GM23338 (cell line): Measurements from ENCODE around the gene TREM2. TPM values are rescaled to one million over a fixed set of nuclear protein-coding genes. Genes with fewer than 3 reads are reported as not detected.

Experiments
- ATAC-seq: fragments of 200-7000 bp; cut with Tn5 transposase; 3 replicates; pipeline ENCODE4 v1.9.1; 2020
- DNase-seq: peaks from one replicate; pipeline ENCODE4 v3.0.0-alpha.2; 2015; ENCODE audit warnings: low spot score
- H2AFZ ChIP-seq: fragments of 200-600 bp; sonication (generic); 2 replicates; pipeline ENCODE4 v1.8.0; 2016; ENCODE audit warnings: antibody characterized with exemption, mild to moderate bottlenecking, moderate library complexity
- H3F3A ChIP-seq: fragments of 200-600 bp; sonication (generic); replicated peaks from 2 replicates; pipeline ENCODE4 v1.8.0; 2017; ENCODE audit warnings: antibody characterized with exemption, mixed run types, low read depth
- H3K27ac ChIP-seq: fragments of 200-600 bp; sonication (generic); 2 replicates; pipeline ENCODE4 v1.6.1; 2016; ENCODE audit warnings: low read depth
- H3K27me3 ChIP-seq: fragments of 200-600 bp; sonication (generic); 2 replicates; pipeline ENCODE4 v1.8.0; 2016; ENCODE audit warnings: mild to moderate bottlenecking, mixed run types, moderate library complexity; ENCODE audit not compliant: insufficient read depth
- H3K36me3 ChIP-seq: fragments of 200-600 bp; sonication (generic); 2 replicates; pipeline ENCODE4 v1.8.0; 2016; ENCODE audit warnings: mild to moderate bottlenecking; ENCODE audit not compliant: insufficient read depth
- H3K4me1 ChIP-seq: fragments of 200-600 bp; sonication (generic); 2 replicates; pipeline ENCODE4 v1.8.0; 2016; ENCODE audit warnings: mild to moderate bottlenecking, moderate library complexity; ENCODE audit not compliant: insufficient read depth
- H3K4me2 ChIP-seq: fragments of 200-600 bp; sonication (generic); 2 replicates; pipeline ENCODE4 v1.7.1; 2017; ENCODE audit warnings: mixed run types
- H3K4me3 ChIP-seq: fragments of 200-600 bp; sonication (generic); 2 replicates; pipeline ENCODE4 v1.6.1; 2016; ENCODE audit warnings: mixed run types
- H3K79me2 ChIP-seq: fragments of 200-600 bp; sonication (generic); replicated peaks from 2 replicates; pipeline ENCODE4 v1.8.0; 2017; ENCODE audit warnings: mild to moderate bottlenecking; ENCODE audit not compliant: insufficient read depth
- H3K9me2 ChIP-seq: fragments of 200-600 bp; sonication (generic); 2 replicates; pipeline ENCODE4 v1.8.0; 2017; ENCODE audit not compliant: insufficient read depth
- H4K20me1 ChIP-seq: fragments of 200-600 bp; sonication (generic); replicated peaks from 2 replicates; pipeline ENCODE4 v1.8.0; 2017; ENCODE audit warnings: mild to moderate bottlenecking; ENCODE audit not compliant: insufficient read depth
- H3K27ac Mint-ChIP-seq: 2 replicates; pipeline ENCODE4 v1.8.0; 2020; ENCODE audit warnings: inconsistent platforms, mild to moderate bottlenecking, moderate library complexity, mixed read lengths
- H3K27me3 Mint-ChIP-seq: 3 replicates; pipeline ENCODE4 v1.8.0; 2022; ENCODE audit warnings: low read depth, mild to moderate bottlenecking, moderate library complexity, mixed read lengths, inconsistent platforms; ENCODE audit not compliant: insufficient read depth, poor library complexity
- H3K36me3 Mint-ChIP-seq: 3 replicates; pipeline ENCODE4 v1.8.0; 2021; ENCODE audit warnings: low read depth, mild to moderate bottlenecking, inconsistent platforms, moderate library complexity, mixed read lengths
- H3K4me1 Mint-ChIP-seq: 3 replicates; pipeline ENCODE4 v1.8.0; 2020; ENCODE audit warnings: mild to moderate bottlenecking, inconsistent platforms, mixed read lengths
- H3K4me3 Mint-ChIP-seq: 3 replicates; pipeline ENCODE4 v1.8.0; 2021; ENCODE audit warnings: moderate library complexity, mild to moderate bottlenecking, inconsistent platforms, mixed read lengths
- H3K9me3 Mint-ChIP-seq: 3 replicates; pipeline ENCODE4 v1.8.0; 2020; ENCODE audit warnings: moderate library complexity, mild to moderate bottlenecking, inconsistent platforms, mixed read lengths
- CREB1 ChIP-seq: fragments of 250-450 bp; sonication (Bioruptor Pico); IDR thresholded peaks from 2 replicates; pipeline ENCODE4 v1.5.0; 2020; ENCODE audit warnings: low read depth, mild to moderate bottlenecking, moderate library complexity
- CTCF ChIP-seq, 2 experiments: fragments of 200-600 bp in 1 of 2; sonication (generic) in 1 of 2; conservative IDR thresholded peaks; 2 replicates each; pipeline versions ENCODE4 v1.5.1 to v1.6.1; 2016 to 2017; ENCODE audit warnings: antibody characterized with exemption in 2 of 2, low read depth in 2 of 2, mild to moderate bottlenecking in 2 of 2, moderate library complexity in 1 of 2
- ETS1 ChIP-seq: IDR thresholded peaks from 2 replicates; pipeline ENCODE4 v1.6.1; 2016; ENCODE audit warnings: antibody characterized with exemption
- EZH2 ChIP-seq: fragments of 200-600 bp; sonication (generic); IDR thresholded peaks from one replicate; pipeline ENCODE4 v1.8.0; 2017; ENCODE audit warnings: antibody characterized with exemption, mild to moderate bottlenecking, low read depth; ENCODE audit not compliant: unreplicated experiment
- JUNB ChIP-seq: IDR thresholded peaks from one replicate; pipeline ENCODE4 v1.6.1; 2016; ENCODE audit warnings: antibody characterized with exemption; ENCODE audit not compliant: unreplicated experiment
- REST ChIP-seq: IDR thresholded peaks from one replicate; pipeline ENCODE4 v1.6.1; 2018; ENCODE audit warnings: antibody characterized with exemption; ENCODE audit not compliant: unreplicated experiment
- STAT1 ChIP-seq: IDR thresholded peaks from one replicate; pipeline ENCODE4 v1.6.1; 2016; ENCODE audit warnings: antibody characterized with exemption; ENCODE audit not compliant: unreplicated experiment
- ZNF331 ChIP-seq: fragments of 250-450 bp; sonication (Bioruptor Pico); IDR thresholded peaks from 2 replicates; pipeline ENCODE4 v1.5.0; 2020; ENCODE audit warnings: low read depth, mild to moderate bottlenecking, moderate library complexity
- polyA plus RNA-seq: library from polyadenylated mRNA; unstranded; fragments of >200 nt; fragmentation: Nextera tagmentation; extraction: Ambion mirVana; gene quantifications from 2 replicates; pipeline ENCODE4 v1.2.1, GENCODE V29; 2016
- total RNA-seq: library from RNA; depleted of rRNA; stranded (reverse); fragments of >200 nt; shearing (Covaris generic); gene quantifications from 2 replicates; pipeline ENCODE4 v1.2.3, GENCODE V29; 2014

TREM2 gene
- total and polyA plus RNA-seq, 2 experiments from 2014 or later, result not detected

DNA sequence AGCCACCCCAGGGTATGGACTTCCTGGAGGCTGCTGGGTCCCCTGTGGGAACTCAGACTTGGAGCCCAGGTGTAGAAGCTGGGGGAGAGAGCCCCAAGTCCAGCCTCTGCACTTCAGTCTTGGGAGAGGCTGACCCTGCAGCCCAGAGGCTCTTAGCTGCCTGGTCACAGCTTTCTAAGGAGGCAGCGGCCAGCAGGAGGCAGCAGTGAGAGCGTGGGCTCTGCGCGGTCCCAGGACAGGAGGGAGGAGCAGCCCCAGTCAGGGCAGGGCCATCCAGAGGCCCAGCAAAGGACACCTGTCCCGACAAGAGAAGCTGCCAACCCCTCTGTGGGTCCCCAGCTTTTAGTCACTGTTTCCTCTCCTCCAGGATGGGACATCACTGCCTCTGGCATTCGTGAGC, 28.7 kb upstream of the TREM2 start:
- Mint-ChIP-seq H3K36me3 (peaks cover 22% of the 10 kb centered on the region), H3K4me3 (no peak overlapping the region), H3K27me3 (peaks cover 8% of the 10 kb centered on the region), H3K9me3 (peaks cover 23% of the 10 kb centered on the region), H3K4me1 (peaks cover under 1% of the 10 kb centered on the region; the same call in 1 of the 3 replicates), H3K27ac (no peak overlapping the region)
- Histone ChIP-seq H3K4me3 (no peak overlapping the region), H3K36me3 (no peaks in the 10 kb centered on the region), H3K4me2 (no peak overlapping the region), H2AFZ (peak overlapping the region; percentile 87; the same call in 1 of the 2 replicates), H3K27me3 (no peaks in the 10 kb centered on the region), H3F3A (no peaks in the 10 kb centered on the region), H3K4me1 (no peaks in the 10 kb centered on the region), H3K27ac (no peak overlapping the region), H3K79me2 (no peaks in the 10 kb centered on the region), H4K20me1 (no peaks in the 10 kb centered on the region), H3K9me2 (peaks cover 10% of the 10 kb centered on the region; the same call in 1 of the 2 replicates)
- peak; percentile 99 for ATAC-seq
- peak; percentile 85 for DNase-seq
- peak; percentile 69 to 92 for TF ChIP-seq CTCF (conservative IDR thresholded peaks at IDR 0.05; ENCODE audit: low read depth in 2 of 2)
- TF ChIP-seq STAT1, result no peak
- TF ChIP-seq REST, result no peak
- no peak for TF ChIP-seq ZNF331 (CRISPR knock-in tag)
- TF ChIP-seq EZH2, result no peak

DNA sequence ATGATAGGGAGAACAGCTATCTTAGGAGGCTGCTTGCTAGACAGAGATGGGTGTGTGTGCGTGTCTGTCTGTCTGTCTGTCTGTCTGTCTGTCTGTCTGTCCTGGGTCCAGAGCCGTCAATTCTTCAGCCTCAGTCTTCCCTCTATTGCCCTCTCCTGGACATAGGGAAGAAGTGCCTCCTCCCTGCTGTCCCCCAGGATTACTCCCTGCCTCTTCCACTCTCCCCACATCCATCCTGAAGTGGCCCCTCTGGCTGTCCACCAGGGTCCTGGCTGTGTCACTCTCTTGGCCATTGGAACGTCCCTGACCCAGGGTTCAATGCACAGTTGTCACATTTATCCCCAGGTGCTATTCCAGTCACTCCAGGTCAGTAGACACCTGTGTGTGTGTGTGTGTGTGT, 27.9 kb upstream of the TREM2 start:
- H3K4me3 ChIP-seq, result no peak overlapping the region
- H3K36me3 ChIP-seq, result no peaks in the 10 kb centered on the region
- no peak overlapping the region for H3K4me2 ChIP-seq
- H3K4me1 ChIP-seq, result no peaks in the 10 kb centered on the region
- peaks cover 10% of the 10 kb centered on the region; the same call in 1 of the 2 replicates for H3K9me2 ChIP-seq
- no peak overlapping the region for H2AFZ ChIP-seq
- Mint-ChIP-seq H3K4me1 (no peaks in the 10 kb centered on the region; the same call in 2 of the 3 replicates), H3K27me3 (peaks cover 10% of the 10 kb centered on the region), H3K4me3 (no peak overlapping the region), H3K9me3 (peaks cover 23% of the 10 kb centered on the region), H3K27ac (no peak overlapping the region), H3K36me3 (peaks cover 22% of the 10 kb centered on the region)
- H4K20me1 ChIP-seq, result no peaks in the 10 kb centered on the region
- no peaks in the 10 kb centered on the region for H3K27me3 ChIP-seq
- no peaks in the 10 kb centered on the region for H3F3A ChIP-seq
- TF ChIP-seq CTCF (conservative IDR thresholded peaks at IDR 0.05; ENCODE audit: low read depth in 2 of 2) (peak; percentile 34 to 54), EZH2 (no peak), REST (no peak), JUNB (no peak), ETS1 (no peak), STAT1 (no peak), CREB1 (CRISPR knock-in tag) (no peak)
- H3K79me2 ChIP-seq, result no peaks in the 10 kb centered on the region
- H3K27ac ChIP-seq, result no peak overlapping the region
- DNase-seq (peak; percentile 35), ATAC-seq (peak; percentile 44)
